A549 (cell line): ENCODE measurements around the gene ABCC1.

Experiments
- CHD4 ChIP-seq: fragments of 200-600 bp; sonication (generic); IDR thresholded peaks from 2 replicates; pipeline ENCODE4 v1.6.1; 2016; ENCODE audit warnings: antibody characterized with exemption, mild to moderate bottlenecking, borderline replicate concordance
- JUN ChIP-seq, 2 experiments: fragments of >200 bp; sonication (Bioruptor Twin); formaldehyde crosslinking; IDR thresholded peaks; 2 replicates in 1 of 2; 3 replicates in 1 of 2; pipeline ENCODE4 v1.6.1; 2016 to 2017
- KDM1A ChIP-seq: fragments of 200-600 bp; sonication (generic); IDR thresholded peaks from 2 replicates; pipeline ENCODE4 v1.6.1; 2016; ENCODE audit warnings: low read depth, mild to moderate bottlenecking
- KDM5A ChIP-seq: fragments of 200-600 bp; sonication (generic); IDR thresholded peaks from 2 replicates; pipeline ENCODE4 v1.6.1; 2016; ENCODE audit warnings: antibody characterized with exemption, mild to moderate bottlenecking
- MYC ChIP-seq: IDR thresholded peaks from 2 replicates; pipeline ENCODE4 v1.6.1; 2012; ENCODE audit warnings: mild to moderate bottlenecking, inconsistent platforms, low read length, improper control_type of control experiment, borderline replicate concordance
- POLR2A ChIP-seq: IDR thresholded peaks from 2 replicates; pipeline ENCODE4 v1.6.1; 2012; ENCODE audit warnings: mild to moderate bottlenecking, low read length
- SMC3 ChIP-seq: fragments of >200 bp; sonication (Bioruptor Twin); formaldehyde crosslinking; IDR thresholded peaks from 3 replicates; pipeline ENCODE4 v1.6.1; 2018; ENCODE audit warnings: inconsistent platforms
- TP53 ChIP-seq: fragments of 250-450 bp; sonication (Bioruptor Pico); IDR thresholded peaks from 2 replicates; pipeline ENCODE4 v1.5.0; 2021; ENCODE audit warnings: mild to moderate bottlenecking, moderate library complexity
- ZFP36 ChIP-seq: fragments of 450-650 bp; IDR thresholded peaks from 2 replicates; pipeline ENCODE4 v1.6.1; 2014; ENCODE audit warnings: borderline replicate concordance; ENCODE audit not compliant: partially characterized antibody
- TF ChIP-seq, protein P1 (sequence below): fragments of 150-350 bp; IDR thresholded peaks from 2 replicates; pipeline ENCODE4 v1.6.1; 2014; ENCODE audit warnings: low read depth, mild to moderate bottlenecking, low read length
- TF ChIP-seq, protein P2 (sequence below): fragments of >200 bp; sonication (Bioruptor Twin); formaldehyde crosslinking; IDR thresholded peaks from 2 replicates; pipeline ENCODE4 v1.6.1; 2016
- TF ChIP-seq, protein P3 (sequence below): fragments of >200 bp; sonication (Bioruptor Twin); formaldehyde crosslinking; IDR thresholded peaks from 3 replicates; pipeline ENCODE4 v1.5.1; 2016

DNA sequence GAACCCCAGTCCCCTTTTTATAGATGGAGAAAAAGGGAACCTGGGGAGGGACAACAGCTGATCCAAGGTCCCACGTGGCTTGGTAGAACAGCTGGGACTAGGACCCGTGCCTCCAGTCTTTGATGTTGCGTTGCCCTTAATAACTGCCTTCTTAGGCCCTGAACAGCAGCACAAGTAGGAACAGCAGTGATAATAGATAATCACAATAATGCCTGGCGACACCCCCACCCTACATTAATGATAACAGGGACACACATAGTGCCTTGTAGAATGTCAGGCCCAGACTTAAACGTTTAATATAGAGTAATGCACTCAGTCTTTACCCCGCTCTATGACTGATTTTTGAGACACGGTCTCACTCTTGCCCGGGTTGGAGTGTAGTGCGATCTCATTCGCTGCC, 177.5 kb downstream of the ABCC1 start:
- TF ChIP-seq KDM5A (no peak), CHD4 (no peak), MYC (no peak), TP53 (CRISPR knock-in tag) (no peak), JUN (IDR thresholded peaks at IDR 0.05) (no peak), SMC3 (no peak), POLR2A (no peak), ZFP36 (no peak), KDM1A (no peak)
- TF ChIP-seq, protein P1, sequence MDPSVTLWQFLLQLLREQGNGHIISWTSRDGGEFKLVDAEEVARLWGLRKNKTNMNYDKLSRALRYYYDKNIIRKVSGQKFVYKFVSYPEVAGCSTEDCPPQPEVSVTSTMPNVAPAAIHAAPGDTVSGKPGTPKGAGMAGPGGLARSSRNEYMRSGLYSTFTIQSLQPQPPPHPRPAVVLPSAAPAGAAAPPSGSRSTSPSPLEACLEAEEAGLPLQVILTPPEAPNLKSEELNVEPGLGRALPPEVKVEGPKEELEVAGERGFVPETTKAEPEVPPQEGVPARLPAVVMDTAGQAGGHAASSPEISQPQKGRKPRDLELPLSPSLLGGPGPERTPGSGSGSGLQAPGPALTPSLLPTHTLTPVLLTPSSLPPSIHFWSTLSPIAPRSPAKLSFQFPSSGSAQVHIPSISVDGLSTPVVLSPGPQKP = no peak
- TF ChIP-seq, protein P2, sequence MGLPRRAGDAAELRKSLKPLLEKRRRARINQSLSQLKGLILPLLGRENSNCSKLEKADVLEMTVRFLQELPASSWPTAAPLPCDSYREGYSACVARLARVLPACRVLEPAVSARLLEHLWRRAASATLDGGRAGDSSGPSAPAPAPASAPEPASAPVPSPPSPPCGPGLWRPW = no peak
- TF ChIP-seq, protein P3, sequence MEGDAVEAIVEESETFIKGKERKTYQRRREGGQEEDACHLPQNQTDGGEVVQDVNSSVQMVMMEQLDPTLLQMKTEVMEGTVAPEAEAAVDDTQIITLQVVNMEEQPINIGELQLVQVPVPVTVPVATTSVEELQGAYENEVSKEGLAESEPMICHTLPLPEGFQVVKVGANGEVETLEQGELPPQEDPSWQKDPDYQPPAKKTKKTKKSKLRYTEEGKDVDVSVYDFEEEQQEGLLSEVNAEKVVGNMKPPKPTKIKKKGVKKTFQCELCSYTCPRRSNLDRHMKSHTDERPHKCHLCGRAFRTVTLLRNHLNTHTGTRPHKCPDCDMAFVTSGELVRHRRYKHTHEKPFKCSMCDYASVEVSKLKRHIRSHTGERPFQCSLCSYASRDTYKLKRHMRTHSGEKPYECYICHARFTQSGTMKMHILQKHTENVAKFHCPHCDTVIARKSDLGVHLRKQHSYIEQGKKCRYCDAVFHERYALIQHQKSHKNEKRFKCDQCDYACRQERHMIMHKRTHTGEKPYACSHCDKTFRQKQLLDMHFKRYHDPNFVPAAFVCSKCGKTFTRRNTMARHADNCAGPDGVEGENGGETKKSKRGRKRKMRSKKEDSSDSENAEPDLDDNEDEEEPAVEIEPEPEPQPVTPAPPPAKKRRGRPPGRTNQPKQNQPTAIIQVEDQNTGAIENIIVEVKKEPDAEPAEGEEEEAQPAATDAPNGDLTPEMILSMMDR = no peak
